T-helper 2 cell treated with Interferon-gamma antibody and Interleukin-4, amounts not matched to agents 100 ng/mL and 5 ng/mL, for 36 hours (primary cell): ENCODE results near the gene HOXB9. TPM values are rescaled to one million over a fixed set of nuclear protein-coding genes. Genes with fewer than 3 reads are reported as not detected.

ENCODE experiments used
- intact Hi-C: fragments of 100-400 bp; cut with micrococcal nuclease; formaldehyde crosslinking; loops from one replicate; pipeline ENCODE4 v1.15.1; 2023
- total RNA-seq: library from RNA; stranded (reverse); gene quantifications from 2 replicates; pipeline ENCODE4 v1.2.3, GENCODE V29; 2022

HOXB9 gene
- total RNA-seq, 1 donor from 2014 or later = 0.09 TPM

DNA sequence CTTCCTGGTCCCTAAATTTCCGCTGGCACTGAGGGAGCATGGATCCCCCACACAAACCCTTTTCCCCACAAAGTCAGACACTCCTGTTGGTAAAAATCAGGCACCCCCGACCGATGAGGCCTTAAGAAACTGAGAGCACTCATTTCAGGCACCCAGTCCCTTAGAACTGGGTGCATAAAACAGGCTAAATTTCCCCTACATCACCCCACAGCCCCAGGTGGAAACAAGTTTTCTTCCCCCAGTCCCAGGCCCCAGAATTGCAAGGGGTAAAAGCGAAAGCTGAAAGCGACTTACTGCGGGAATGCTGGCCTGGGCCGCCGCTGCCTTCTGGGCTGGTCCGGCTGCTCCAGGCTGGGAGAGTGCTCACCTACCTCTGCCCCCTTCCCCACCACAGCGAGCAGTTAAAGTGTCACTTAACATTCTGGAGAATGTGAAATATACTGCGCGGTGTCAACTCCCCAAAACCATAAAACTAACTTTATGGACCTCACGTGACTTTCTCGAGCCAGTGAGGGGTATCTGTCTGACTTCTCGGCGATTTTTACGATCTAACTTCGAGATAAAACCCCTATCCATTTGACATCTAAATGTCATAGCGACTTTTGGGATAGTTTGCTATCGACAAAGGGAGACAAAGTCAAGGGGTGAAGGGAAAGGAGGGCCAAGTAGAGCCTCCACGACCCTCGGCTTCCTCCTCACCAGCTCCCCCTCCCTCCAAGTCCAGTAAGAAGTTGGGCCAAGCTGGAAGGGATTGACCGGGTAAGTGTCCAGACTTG, 36.1 kb downstream of the HOXB9 start, which contains the start of gene HOXB3:
Gene HOXB3, minus strand, starts transcription at position 411 of the 776 bp plus-strand sequence. CDS start 37,767 bp downstream, outside the sequence.
- intact Hi-C loops = loop anchor here (10.0 kb wide), 2 partner anchors 285 to 435 kb away; no protein-coding TSS in a partner anchor

GRCh38 chr17:48589060-48589830, 36.9 kb downstream of the HOXB9 start:
- intact Hi-C loops = no loop called here

- intact Hi-C loops = no loop called here
These were observed 37.6 kb downstream of the HOXB9 start for GRCh38 chr17:48588528-48588927.

- intact Hi-C loops = no loop called here
These were observed 38.1 kb downstream of the HOXB9 start for GRCh38 chr17:48588074-48588415.

GRCh38 chr17:48587276-48588073, 38.7 kb downstream of the HOXB9 start:
- intact Hi-C loops = loop anchor here (1.0 kb wide), 1 partner anchor 207 kb away; no protein-coding TSS in a partner anchor

DNA sequence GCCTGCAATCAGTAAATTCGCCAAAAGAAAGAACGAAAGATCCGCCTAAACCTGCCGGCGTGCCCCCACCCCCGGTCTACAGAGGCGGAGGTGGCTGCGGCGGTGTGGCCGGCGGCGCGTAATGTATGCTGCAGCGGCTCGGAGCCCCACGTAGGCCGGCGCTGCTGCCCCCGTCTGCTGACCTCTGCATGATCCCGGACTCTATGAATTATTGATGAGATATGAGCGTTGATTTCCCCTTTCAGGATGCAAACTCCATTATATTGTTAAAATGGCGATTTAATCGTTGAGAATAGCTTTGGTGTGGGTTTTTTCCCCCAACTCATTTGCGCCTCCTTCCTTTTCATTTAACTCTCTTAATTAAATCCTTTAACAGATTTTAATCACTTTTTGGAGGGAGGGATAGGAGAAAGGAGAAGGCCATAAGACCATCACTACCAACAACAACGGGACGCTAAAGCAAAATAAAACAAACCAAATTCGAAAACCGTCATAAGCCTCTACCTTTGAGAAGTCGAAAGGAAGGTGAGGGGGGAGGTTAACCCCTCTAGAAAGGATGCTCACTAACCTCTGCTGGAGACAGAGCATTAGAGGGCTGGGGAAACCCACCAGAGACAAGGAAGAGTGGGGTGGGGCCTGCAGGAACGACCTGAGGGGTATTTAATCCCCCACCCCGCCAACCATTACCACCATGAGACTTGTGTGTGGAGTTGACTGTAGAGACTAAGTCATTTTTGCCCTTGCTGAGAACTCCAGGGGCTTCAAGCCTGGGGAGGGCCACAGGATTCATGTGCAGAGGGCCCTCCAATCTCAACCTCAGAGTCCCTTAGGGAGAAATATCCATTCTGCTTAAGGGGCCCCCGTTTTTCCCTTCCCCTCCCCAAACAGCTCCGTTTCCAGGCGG, 39.6 kb downstream of the HOXB9 start:
- intact Hi-C loops = loop anchor here (1.0 kb wide), 1 partner anchor 206 kb away; no protein-coding TSS in a partner anchor

DNA sequence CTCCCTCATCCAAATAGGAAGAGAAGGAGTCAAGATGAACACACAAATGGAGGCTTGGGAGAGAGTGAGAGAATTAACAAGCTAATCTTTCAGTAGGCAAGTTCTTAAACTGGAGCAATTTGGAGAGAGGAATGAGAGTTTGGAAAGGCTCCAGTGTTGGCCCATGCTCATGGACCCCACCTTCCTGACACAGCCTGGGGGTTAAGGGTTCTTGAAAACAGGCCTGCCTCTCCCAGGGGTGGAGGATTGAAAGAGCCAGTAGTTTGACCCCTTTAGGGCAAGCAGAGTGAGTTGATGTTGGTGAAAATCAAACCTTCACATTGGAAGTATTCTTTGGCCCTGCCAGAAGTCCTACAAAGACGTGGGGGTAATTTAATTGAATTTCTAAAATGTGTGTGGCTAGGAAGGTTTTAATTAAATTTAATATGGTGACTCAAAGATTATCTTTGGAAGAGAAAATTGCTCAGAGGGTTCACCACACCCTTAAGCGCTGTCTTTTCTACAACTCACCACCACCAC, 41.9 kb downstream of the HOXB9 start:
- intact Hi-C loops = no loop called here

DNA sequence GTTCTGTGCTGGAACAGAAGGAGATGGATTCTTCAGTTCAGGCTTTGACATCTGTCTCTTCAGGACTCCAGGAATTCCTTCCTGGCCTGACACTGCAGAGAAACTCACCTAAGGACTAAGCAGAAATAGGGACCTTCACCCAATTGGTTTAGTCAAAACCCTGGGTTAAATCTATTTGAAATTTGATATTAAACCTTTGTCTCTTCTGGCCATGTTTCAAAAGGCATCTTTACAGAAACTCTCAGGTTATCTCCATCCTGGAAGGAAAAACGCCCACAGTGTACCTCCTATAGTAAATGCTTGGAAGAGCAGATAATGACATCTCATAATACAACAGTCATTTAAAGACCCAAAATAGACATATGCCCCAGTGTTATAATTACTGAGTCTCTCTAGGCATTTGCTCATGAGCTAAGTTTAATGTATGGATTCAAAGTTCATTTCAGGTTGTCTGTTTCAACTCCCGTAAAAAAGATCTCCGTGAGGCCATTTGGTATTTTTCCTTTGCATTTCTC, 42.4 kb downstream of the HOXB9 start:
- intact Hi-C loops = no loop called here

- intact Hi-C loops = no loop called here
These were observed 43.4 kb downstream of the HOXB9 start for GRCh38 chr17:48582750-48583069.

GRCh38 chr17:48579760-48580554, 46.2 kb downstream of the HOXB9 start:
- intact Hi-C loops = loop anchor here (2.0 kb wide), 2 partner anchors 37 to 69 kb away; no protein-coding TSS in a partner anchor

DNA sequence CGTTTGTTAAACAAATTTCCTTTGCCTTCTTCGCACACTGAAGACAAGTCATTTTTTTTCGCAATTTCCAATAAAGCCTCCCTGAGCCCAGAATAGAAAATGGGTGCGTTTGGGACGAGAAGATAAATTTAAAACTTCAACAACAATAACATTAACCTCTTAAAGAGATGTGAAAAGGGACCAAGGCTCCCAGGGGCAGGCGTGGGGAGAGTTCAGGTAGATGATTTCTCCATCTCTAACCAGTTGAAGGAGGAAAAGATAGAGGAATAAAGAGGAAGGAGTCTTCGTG, 46.7 kb downstream of the HOXB9 start:
- intact Hi-C loops = loop anchor here (2.0 kb wide), 2 partner anchors 37 to 69 kb away; no protein-coding TSS in a partner anchor

- intact Hi-C loops = loop anchor here (2.0 kb wide), 2 partner anchors 36 to 68 kb away; no protein-coding TSS in a partner anchor
These were observed 47.3 kb downstream of the HOXB9 start for GRCh38 chr17:48578616-48579470.

DNA sequence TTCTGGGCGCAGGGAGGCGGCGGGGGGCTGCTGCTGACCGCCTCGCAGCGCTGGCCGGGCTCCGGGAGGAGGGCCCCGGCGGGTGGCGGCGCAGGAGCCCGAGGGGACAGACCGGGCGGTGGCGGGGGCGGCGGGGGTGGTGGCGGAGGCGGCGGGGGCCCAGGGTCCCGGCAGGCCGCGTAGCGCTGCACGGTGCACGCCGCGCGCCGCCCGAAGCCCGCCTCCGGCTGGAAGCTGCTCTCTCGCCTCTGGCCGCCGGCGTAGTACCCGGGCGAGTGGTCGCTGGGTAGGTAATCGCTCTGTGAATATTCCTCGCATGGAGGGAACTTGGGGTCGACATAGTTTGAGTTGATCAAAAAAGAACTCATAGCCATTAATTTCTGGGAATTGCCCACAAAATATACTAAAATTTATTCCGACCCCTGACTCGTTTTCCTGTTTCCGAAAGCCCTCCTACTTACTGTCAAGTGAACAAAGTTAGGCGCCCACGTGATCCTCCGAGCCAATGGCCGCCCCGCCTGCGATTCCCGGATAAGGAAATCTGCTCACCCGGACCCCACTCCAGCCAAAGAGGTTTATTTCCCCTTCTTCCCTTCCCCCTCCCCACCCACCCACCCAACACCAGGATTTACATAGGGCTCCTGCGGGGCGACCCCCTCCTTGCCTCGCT, 48.1 kb downstream of the HOXB9 start, which contains the start of gene HOXB4:
Gene HOXB4, minus strand, starts transcription at position 405 of the 670 bp plus-strand sequence. Its CDS starts 31 bp downstream, at position 374.
- intact Hi-C loops = loop anchor here (2.0 kb wide), 2 partner anchors 35 to 67 kb away; no protein-coding TSS in a partner anchor

DNA sequence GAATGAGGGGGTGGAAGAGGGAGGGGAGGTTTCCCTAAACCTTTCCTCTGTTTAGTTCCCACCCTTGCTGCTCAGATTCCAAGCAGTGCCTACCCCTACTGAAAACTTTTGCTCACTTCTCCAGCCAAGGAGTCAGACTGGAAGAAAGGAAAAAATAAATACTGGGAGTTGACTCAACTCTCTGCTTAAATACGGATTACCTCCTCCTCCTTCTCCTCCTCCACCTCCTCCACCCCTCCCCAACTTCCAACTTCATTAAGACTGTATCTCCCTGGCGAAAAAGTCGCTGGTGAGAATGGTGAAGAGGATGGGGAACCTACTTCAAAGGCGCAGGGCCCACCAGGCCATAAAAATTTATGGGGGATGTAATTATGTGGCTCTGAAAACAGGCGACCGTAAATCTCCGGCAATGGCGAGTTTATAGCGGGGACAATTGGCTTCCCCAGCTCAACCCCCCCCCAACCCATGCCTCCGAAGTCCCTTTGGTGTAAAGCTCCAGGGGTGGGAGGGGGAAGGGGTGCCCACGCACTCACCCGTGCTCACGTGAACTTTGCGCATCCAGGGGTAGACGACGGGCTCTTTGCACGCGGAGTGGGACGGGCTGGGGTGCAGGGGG, 48.7 kb downstream of the HOXB9 start:
- intact Hi-C loops = no loop called here

- intact Hi-C loops = no loop called here
These were observed 49.5 kb downstream of the HOXB9 start for GRCh38 chr17:48576479-48577309.
